Small intestine (tissue), 7 donors: ENCODE results near the gene GTPBP4. TPM values are rescaled to one million over a fixed set of nuclear protein-coding genes. Genes with fewer than 3 reads are reported as not detected.
"Not testable (repeated sequence)": the region's sequence is repeated elsewhere in the genome, so short reads cannot be mapped to it uniquely, and the experiment has no call there.

Experiments used
- DNase-seq, 2 donors: peaks; one replicate each; pipeline versions ENCODE4 v3.0.0 to v3.0.0-alpha.2; 2013
- FAIRE-seq: peaks from 2 replicates; lab custom pipeline; 2012; peaks lifted over from hg19 to GRCh38; lab: Jason Lieb, UNC
- H3K27ac ChIP-seq, 3 donors: one replicate each; pipeline ENCODE4 v1.5.1; 2013; ENCODE audit warnings: low read length in 2 of 3, mild to moderate bottlenecking in 2 of 3, control low read depth in 1 of 3, inconsistent platforms in 1 of 3, low read depth in 1 of 3, moderate library complexity in 1 of 3
- H3K27me3 ChIP-seq, 3 donors: one replicate each; pipeline ENCODE4 v1.6.1; 2013; ENCODE audit warnings: low read length in 3 of 3, inconsistent platforms in 1 of 3; ENCODE audit not compliant: control insufficient read depth in 3 of 3, insufficient read depth in 3 of 3
- H3K36me3 ChIP-seq, 3 donors: one replicate each; pipeline ENCODE4 v1.6.1; 2013; ENCODE audit warnings: low read length in 3 of 3, inconsistent platforms in 1 of 3, low read depth in 1 of 3, mild to moderate bottlenecking in 1 of 3, moderate library complexity in 1 of 3; ENCODE audit not compliant: control insufficient read depth in 3 of 3, insufficient read depth in 2 of 3
- H3K4me1 ChIP-seq, 3 donors: one replicate each; pipeline ENCODE4 v1.6.1; 2013; ENCODE audit warnings: low read length in 2 of 3, inconsistent platforms in 1 of 3, low read depth in 1 of 3, mild to moderate bottlenecking in 1 of 3, moderate library complexity in 1 of 3; ENCODE audit not compliant: control insufficient read depth in 3 of 3, insufficient read depth in 2 of 3
- H3K4me3 ChIP-seq, 3 donors: one replicate each; pipeline ENCODE4 v1.5.1; 2013; ENCODE audit warnings: low read length in 3 of 3, control low read depth in 1 of 3, inconsistent platforms in 1 of 3, low read depth in 1 of 3, mild to moderate bottlenecking in 1 of 3, moderate library complexity in 1 of 3
- H3K9me3 ChIP-seq, 2 donors: one replicate each; pipeline ENCODE4 v1.6.1; 2013; ENCODE audit warnings: low read depth in 1 of 2, low read length in 1 of 2; ENCODE audit not compliant: control insufficient read depth in 2 of 2, insufficient read depth in 1 of 2
- WGBS, 3 donors: extraction: QIAGEN DNeasy Blood & Tissue Kit; methylation state at CpG; one replicate each; pipeline ENCODE4 v1.1.7; 2013; 5-methylcytosine and 5-hydroxymethylcytosine counted together
- polyA plus RNA-seq, 4 donors: library from polyadenylated mRNA; stranded (reverse) in 3 of 4; unstranded in 1 of 4; fragments of 200-250 nt in 3 of 4; fragments of 120-200 nt in 1 of 4; gene quantifications; one replicate each; pipeline versions ENCODE4 v1.2.1 to v1.2.3, GENCODE V29; 2013
- donor health status: healthy with polysubstance abuse.
- donor health status: control.
- donor health status: control.
- donor health status: Bipolar disorder and iron deficiency.
- donor health status: healthy.

GTPBP4 gene
- polyA plus RNA-seq, 4 donors: 16.8 to 33.8 (median 30.0) TPM

GRCh38 chr10:1002425-1003006 is 14.3 kb downstream of the GTPBP4 start:
- Histone ChIP-seq H3K4me3 (no peak overlapping the region), H3K27me3 (no peaks in the 10 kb centered on the region), H3K36me3 (peaks cover 29 to 76% (median 38%) of the 10 kb centered on the region in 3 donors), H3K4me1 (no peaks in the 10 kb centered on the region), H3K9me3 (peaks cover 0 to 20% of the 10 kb centered on the region in 2 donors), H3K27ac (no peak overlapping the region)
- DNase-seq (no peak), FAIRE-seq (no peak)
- 95 to 99% (median 99%) methylated on average over 5 of the region's 5 CpGs for WGBS, 3 donors

- H3K27me3 ChIP-seq: no peaks in the 10 kb centered on the region
- no peak overlapping the region for H3K4me3 ChIP-seq
- no peak for DNase-seq
- peaks cover 0 to 20% of the 10 kb centered on the region in 2 donors for H3K9me3 ChIP-seq
- peaks cover 28 to 72% (median 32%) of the 10 kb centered on the region in 3 donors for H3K36me3 ChIP-seq
- no peak for FAIRE-seq
- no peak overlapping the region for H3K27ac ChIP-seq
- WGBS, 3 donors: 95 to 99% (median 96%) methylated on average over 9 of the region's 9 CpGs
- H3K4me1 ChIP-seq: no peaks in the 10 kb centered on the region
Observed at GRCh38 chr10:1003884-1004670, 15.8 kb downstream of the GTPBP4 start.

GRCh38 chr10:1006573-1006972 is 18.3 kb downstream of the GTPBP4 start:
- Histone ChIP-seq H3K4me3 (no peak overlapping the region), H3K4me1 (no peaks in the 10 kb centered on the region), H3K9me3 (peaks cover 0 to 13% of the 10 kb centered on the region in 2 donors), H3K27me3 (no peaks in the 10 kb centered on the region), H3K36me3 (peaks cover 31 to 75% (median 34%) of the 10 kb centered on the region in 3 donors), H3K27ac (no peak overlapping the region)
- whole genome bisulfite sequencing, 3 donors: 95 to 98% (median 97%) methylated on average over 9 of the region's 9 CpGs
- DNase-seq: no peak
- no peak for FAIRE-seq

- Histone ChIP-seq H3K27me3 (no peaks in the 10 kb centered on the region), H3K4me1 (no peaks in the 10 kb centered on the region), H3K4me3 (no peak overlapping the region), H3K36me3 (peaks cover 36 to 80% (median 37%) of the 10 kb centered on the region in 3 donors), H3K9me3 (peaks cover 0 to 9% of the 10 kb centered on the region in 2 donors), H3K27ac (no peak overlapping the region)
- DNase-seq (no peak), FAIRE-seq (no peak)
- 87 to 91% (median 88%) methylated on average over 10 of the region's 10 CpGs for WGBS, 3 donors
Observed at GRCh38 chr10:1007583-1007982, 19.3 kb downstream of the GTPBP4 start.

- Histone ChIP-seq H3K4me3 (no peak overlapping the region), H3K27me3 (no peaks in the 10 kb centered on the region), H3K9me3 (no peaks in the 10 kb centered on the region), H3K27ac (no peak overlapping the region), H3K36me3 (peaks cover 33 to 84% (median 34%) of the 10 kb centered on the region in 3 donors), H3K4me1 (no peaks in the 10 kb centered on the region)
- WGBS, 3 donors: 94 to 98% (median 97%) methylated on average over 9 of the region's 9 CpGs
- DNase-seq (no peak), FAIRE-seq (no peak)
Observed at GRCh38 chr10:1009071-1009494, 20.8 kb downstream of the GTPBP4 start.

- not testable (repeated sequence) for FAIRE-seq, H3K27ac ChIP-seq, H3K4me3 ChIP-seq, H3K9me3 ChIP-seq, H3K27me3 ChIP-seq, H3K4me1 ChIP-seq, DNase-seq
- peaks cover 26 to 83% (median 36%) of the 10 kb centered on the region in 3 donors for H3K36me3 ChIP-seq
- WGBS, 3 donors: 66 to 76% (median 71%) methylated on average over 7 of the region's 8 CpGs
Observed at GRCh38 chr10:1009947-1010346, 21.7 kb downstream of the GTPBP4 start.

- Histone ChIP-seq H3K4me3 (no peak overlapping the region), H3K9me3 (no peaks in the 10 kb centered on the region), H3K27ac (no peak overlapping the region), H3K4me1 (no peaks in the 10 kb centered on the region), H3K27me3 (no peaks in the 10 kb centered on the region), H3K36me3 (peaks cover 26 to 83% (median 35%) of the 10 kb centered on the region in 3 donors)
- FAIRE-seq: no peak
- 92 to 95% (median 93%) methylated on average over 7 of the region's 7 CpGs for WGBS, 3 donors
- no peak for DNase-seq
Observed at GRCh38 chr10:1010703-1011102, 22.5 kb downstream of the GTPBP4 start.

GRCh38 chr10:1011696-1012095 is 23.5 kb downstream of the GTPBP4 start:
- Histone ChIP-seq H3K36me3 (peaks cover 27 to 79% (median 32%) of the 10 kb centered on the region in 3 donors), H3K27ac (no peak overlapping the region), H3K27me3 (no peaks in the 10 kb centered on the region), H3K9me3 (no peaks in the 10 kb centered on the region), H3K4me1 (no peaks in the 10 kb centered on the region), H3K4me3 (no peak overlapping the region)
- WGBS, 3 donors: 95 to 97% (median 96%) methylated on average over 16 of the region's 16 CpGs
- DNase-seq (no peak), FAIRE-seq (no peak)
